SK-N-SH treated with all-trans-retinoic acid at 6 μM for 48 hours (cell line): ENCODE results near the gene RTN4R.

Experiments
- ATAC-seq: fragments of 200-7000 bp; cut with Tn5 transposase; 3 replicates; pipeline ENCODE4 v1.9.1; 2020; ENCODE audit warnings: mild to moderate bottlenecking, moderate library complexity
- ARNTL ChIP-seq: fragments of 450-650 bp; formaldehyde crosslinking; IDR thresholded peaks from 2 replicates; pipeline ENCODE4 v1.5.0; 2020; ENCODE audit warnings: low read depth, mild to moderate bottlenecking, moderate library complexity, borderline replicate concordance
- BACH2 ChIP-seq: fragments of 250-450 bp; sonication (Bioruptor Pico); IDR thresholded peaks from 2 replicates; pipeline ENCODE4 v1.9.0; 2021; ENCODE audit warnings: mild to moderate bottlenecking, borderline replicate concordance
- CSDC2 ChIP-seq: fragments of 250-450 bp; sonication (Bioruptor Pico); IDR thresholded peaks from 2 replicates; pipeline ENCODE4 v1.5.0; 2020; ENCODE audit warnings: mild to moderate bottlenecking, moderate library complexity
- CSRNP3 ChIP-seq: fragments of 250-450 bp; sonication (Bioruptor Pico); IDR thresholded peaks from 2 replicates; pipeline ENCODE4 v1.5.1; 2021; ENCODE audit warnings: mild to moderate bottlenecking, moderate library complexity
- ESRRG ChIP-seq: fragments of 250-450 bp; sonication (Bioruptor Pico); IDR thresholded peaks from 2 replicates; pipeline ENCODE4 v1.6.1; 2021; ENCODE audit warnings: mild to moderate bottlenecking
- GLIS3 ChIP-seq: fragments of 250-450 bp; sonication (Bioruptor Pico); IDR thresholded peaks from 2 replicates; pipeline ENCODE4 v1.5.0; 2020; ENCODE audit warnings: mild to moderate bottlenecking, moderate library complexity
- ISL1 ChIP-seq: fragments of 250-450 bp; sonication (Bioruptor Pico); IDR thresholded peaks from 2 replicates; pipeline ENCODE4 v2.1.2; 2022; ENCODE audit warnings: mild to moderate bottlenecking, moderate library complexity
- PATZ1 ChIP-seq: fragments of 250-450 bp; sonication (Bioruptor Pico); IDR thresholded peaks from 2 replicates; pipeline ENCODE4 v1.8.0; 2020; ENCODE audit warnings: mild to moderate bottlenecking, moderate library complexity, borderline replicate concordance
- POU6F1 ChIP-seq: fragments of 250-450 bp; sonication (Bioruptor Pico); IDR thresholded peaks from 2 replicates; pipeline ENCODE4 v1.8.0; 2021; ENCODE audit warnings: low read depth, mild to moderate bottlenecking, moderate library complexity, borderline replicate concordance
- PPARA ChIP-seq: fragments of 250-450 bp; sonication (Bioruptor Pico); IDR thresholded peaks from 2 replicates; pipeline ENCODE4 v1.5.0; 2020; ENCODE audit warnings: mild to moderate bottlenecking, borderline replicate concordance
- RARB ChIP-seq: fragments of 250-450 bp; sonication (Bioruptor Pico); IDR thresholded peaks from 2 replicates; pipeline ENCODE4 v1.8.0; 2021; ENCODE audit warnings: mild to moderate bottlenecking, moderate library complexity
- SNAI2 ChIP-seq: fragments of 250-450 bp; sonication (Bioruptor Pico); IDR thresholded peaks from 2 replicates; pipeline ENCODE4 v1.5.0; 2020; ENCODE audit warnings: mild to moderate bottlenecking, moderate library complexity
- TCF4 ChIP-seq: fragments of 250-450 bp; sonication (Bioruptor Pico); IDR thresholded peaks from 2 replicates; pipeline ENCODE4 v1.8.0; 2021; ENCODE audit warnings: mild to moderate bottlenecking, moderate library complexity, borderline replicate concordance
- TOX ChIP-seq: fragments of 250-450 bp; sonication (Bioruptor Pico); IDR thresholded peaks from 2 replicates; pipeline ENCODE4 v1.8.0; 2021; ENCODE audit warnings: mild to moderate bottlenecking, moderate library complexity, borderline replicate concordance
- TSHZ2 ChIP-seq: fragments of 250-450 bp; sonication (Bioruptor Pico); IDR thresholded peaks from 2 replicates; pipeline ENCODE4 v1.5.0; 2020; ENCODE audit warnings: mild to moderate bottlenecking, moderate library complexity
- ZC3H10 ChIP-seq: fragments of 250-450 bp; sonication (Bioruptor Pico); IDR thresholded peaks from 2 replicates; pipeline ENCODE4 v1.5.1; 2021; ENCODE audit warnings: mild to moderate bottlenecking, moderate library complexity
- ZFP3 ChIP-seq: fragments of 250-450 bp; sonication (Bioruptor Pico); IDR thresholded peaks from 2 replicates; pipeline ENCODE4 v1.5.0; 2020; ENCODE audit warnings: mild to moderate bottlenecking, moderate library complexity
- ZNF565 ChIP-seq: fragments of 450-650 bp; formaldehyde crosslinking; conservative IDR thresholded peaks from 2 replicates; pipeline ENCODE4 v1.5.0; 2020; ENCODE audit warnings: low read depth, mild to moderate bottlenecking, moderate library complexity
- ZNF70 ChIP-seq: fragments of 450-650 bp; formaldehyde crosslinking; IDR thresholded peaks from 2 replicates; pipeline ENCODE4 v1.5.0; 2020; ENCODE audit warnings: mild to moderate bottlenecking, moderate library complexity
- ZNF8 ChIP-seq: fragments of 450-650 bp; formaldehyde crosslinking; IDR thresholded peaks from 2 replicates; pipeline ENCODE4 v1.5.0; 2020; ENCODE audit warnings: mild to moderate bottlenecking, moderate library complexity
- TF ChIP-seq, protein P1 (sequence below): fragments of 250-450 bp; sonication (Bioruptor Pico); IDR thresholded peaks from 2 replicates; pipeline ENCODE4 v1.5.1; 2020; ENCODE audit warnings: low read depth, mild to moderate bottlenecking, moderate library complexity

RTN4R gene

DNA sequence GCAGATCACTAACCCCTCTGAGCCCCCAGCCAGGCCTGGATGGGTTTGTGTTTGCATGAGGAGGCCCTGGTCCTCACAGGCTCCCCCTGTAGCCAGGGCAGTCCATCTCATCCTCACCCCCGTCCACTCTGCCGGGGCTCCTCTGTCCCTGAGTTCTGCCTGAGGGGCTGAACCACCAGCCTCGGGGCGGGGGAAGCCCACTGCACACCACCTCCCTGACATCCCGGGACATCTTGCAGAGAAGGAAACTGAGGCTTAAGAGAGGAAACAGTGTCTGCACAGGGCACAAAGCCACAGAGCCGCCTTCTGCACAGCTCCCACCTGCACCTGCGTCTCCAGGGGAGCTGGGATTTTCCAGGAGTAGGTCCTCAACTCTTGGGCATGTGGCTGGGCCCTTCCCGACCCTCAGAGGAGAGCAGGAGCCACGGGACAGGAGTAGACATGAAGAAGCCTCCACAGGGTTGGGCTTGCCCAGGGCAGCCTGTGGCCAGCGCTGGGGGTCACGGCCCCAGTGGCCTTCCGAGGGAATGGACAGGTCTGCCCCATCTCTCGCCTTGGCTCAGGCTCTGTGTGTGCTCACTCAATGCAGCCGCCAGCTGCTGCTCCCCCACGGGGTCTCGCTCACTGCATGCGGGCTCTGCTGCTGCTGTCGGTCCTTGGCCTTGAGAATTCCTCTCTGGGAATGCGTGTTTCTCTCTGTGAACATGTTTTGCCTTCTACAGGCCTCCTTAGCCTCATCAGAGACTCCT lies 71.8 kb downstream of the RTN4R start:
- TF ChIP-seq ZC3H10 (CRISPR knock-in tag) (no peak), GLIS3 (no peak), CSDC2 (no peak), ESRRG (CRISPR knock-in tag) (no peak), ZNF8 (CRISPR knock-in tag) (no peak), POU6F1 (no peak), ZNF565 (CRISPR knock-in tag) (no peak), RARB (CRISPR knock-in tag) (no peak), ZFP3 (CRISPR knock-in tag) (no peak), BACH2 (CRISPR knock-in tag) (no peak), TSHZ2 (no peak), TCF4 (CRISPR knock-in tag) (no peak), ZNF70 (no peak), SNAI2 (no peak), ISL1 (CRISPR knock-in tag) (no peak), PATZ1 (CRISPR knock-in tag) (no peak), TOX (CRISPR knock-in tag) (no peak), ARNTL (no peak), CSRNP3 (CRISPR knock-in tag) (no peak)
- TF ChIP-seq, protein P1, sequence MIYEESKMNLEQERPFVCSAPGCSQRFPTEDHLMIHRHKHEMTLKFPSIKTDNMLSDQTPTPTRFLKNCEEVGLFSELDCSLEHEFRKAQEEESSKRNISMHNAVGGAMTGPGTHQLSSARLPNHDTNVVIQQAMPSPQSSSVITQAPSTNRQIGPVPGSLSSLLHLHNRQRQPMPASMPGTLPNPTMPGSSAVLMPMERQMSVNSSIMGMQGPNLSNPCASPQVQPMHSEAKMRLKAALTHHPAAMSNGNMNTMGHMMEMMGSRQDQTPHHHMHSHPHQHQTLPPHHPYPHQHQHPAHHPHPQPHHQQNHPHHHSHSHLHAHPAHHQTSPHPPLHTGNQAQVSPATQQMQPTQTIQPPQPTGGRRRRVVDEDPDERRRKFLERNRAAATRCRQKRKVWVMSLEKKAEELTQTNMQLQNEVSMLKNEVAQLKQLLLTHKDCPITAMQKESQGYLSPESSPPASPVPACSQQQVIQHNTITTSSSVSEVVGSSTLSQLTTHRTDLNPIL (CRISPR knock-in tag), result no peak
- TF ChIP-seq, all 23 proteins: peak for 0
- no peak for ATAC-seq

GRCh38 chr22:20194681-20195593 lies 73.2 kb downstream of the RTN4R start:
- ATAC-seq, result no peak
- no peak for TF ChIP-seq PATZ1 (CRISPR knock-in tag)
- no peak for TF ChIP-seq ESRRG (CRISPR knock-in tag)
- TF ChIP-seq CSRNP3 (CRISPR knock-in tag), result no peak
- TF ChIP-seq PPARA (CRISPR knock-in tag), result no peak
- no peak for TF ChIP-seq ZFP3 (CRISPR knock-in tag)
- TF ChIP-seq ARNTL, result no peak
- TF ChIP-seq ZC3H10 (CRISPR knock-in tag), result no peak
- TF ChIP-seq GLIS3, result no peak
- TF ChIP-seq RARB (CRISPR knock-in tag), result no peak
- TF ChIP-seq ISL1 (CRISPR knock-in tag), result no peak
- TF ChIP-seq SNAI2, result no peak
- TF ChIP-seq ZNF70, result no peak
- no peak for TF ChIP-seq ZNF565 (CRISPR knock-in tag)
- TF ChIP-seq POU6F1, result no peak
- no peak for TF ChIP-seq TOX (CRISPR knock-in tag)
